A673 (cell line): ENCODE data around the gene NAXD. TPM values are rescaled to one million over a fixed set of nuclear protein-coding genes. Genes with fewer than 3 reads are reported as not detected.
"Not testable (repeated sequence)": the region's sequence is repeated elsewhere in the genome, so short reads cannot be mapped to it uniquely, and the experiment has no call there.

Source experiments
- BruUV-seq: library from RNA; stranded (reverse); fragments of 400-500 nt; replicated peaks from 2 replicates; lab custom pipeline; 2021; lab: Mats Ljungman, UMichigan
- CTCF ChIA-PET: fragments of 300-600 bp; sonication (Branson Sonifier 250); formaldehyde crosslinking; loops from one replicate; lab custom pipeline; 2022; ENCODE audit warnings: antibody characterized with exemption; lab: Charles Lee
- POLR2A ChIA-PET: fragments of 300-600 bp; sonication (Branson Sonifier 250); formaldehyde crosslinking; loops from one replicate; lab custom pipeline; 2022; ENCODE audit warnings: antibody characterized with exemption; ENCODE audit not compliant: low non-redundant PET; lab: Charles Lee
- DNase-seq: peaks from one replicate; pipeline ENCODE4 v3.0.0-alpha.2; 2015; ENCODE audit warnings: low spot score
- H3K27ac ChIP-seq: fragments of 200-600 bp; sonication (generic); 2 replicates; pipeline ENCODE4 v1.5.1; 2016; ENCODE audit warnings: mixed run types, low read depth, mild to moderate bottlenecking, mixed read lengths, antibody characterized with exemption, low read length; ENCODE audit not compliant: poor library complexity, severe bottlenecking
- H3K27me3 ChIP-seq: fragments of 200-600 bp; sonication (generic); replicated peaks from 2 replicates; pipeline ENCODE4 v1.6.1; 2017; ENCODE audit warnings: mixed run types, low read depth, mild to moderate bottlenecking, mixed read lengths, antibody characterized with exemption, low read length; ENCODE audit not compliant: insufficient read depth, poor library complexity
- H3K36me3 ChIP-seq: fragments of 200-600 bp; sonication (generic); 2 replicates; pipeline ENCODE4 v1.6.1; 2016; ENCODE audit warnings: mixed run types, mild to moderate bottlenecking, mixed read lengths, antibody characterized with exemption, low read length; ENCODE audit not compliant: insufficient read depth, poor library complexity, severe bottlenecking
- H3K4me1 ChIP-seq: fragments of 200-600 bp; sonication (generic); 2 replicates; pipeline ENCODE4 v1.6.1; 2017; ENCODE audit warnings: mixed run types, mild to moderate bottlenecking, mixed read lengths, antibody characterized with exemption, low read length; ENCODE audit not compliant: insufficient read depth, poor library complexity, severe bottlenecking
- H3K4me3 ChIP-seq: fragments of 200-600 bp; sonication (generic); 2 replicates; pipeline ENCODE4 v1.5.1; 2016; ENCODE audit warnings: low read depth, mixed run types, mild to moderate bottlenecking, mixed read lengths, low read length; ENCODE audit not compliant: poor library complexity, severe bottlenecking
- H3K9me3 ChIP-seq: fragments of 200-600 bp; sonication (generic); 2 replicates; pipeline ENCODE4 v1.6.1; 2016; ENCODE audit warnings: mixed run types, low read depth, mild to moderate bottlenecking, mixed read lengths, antibody characterized with exemption, low read length; ENCODE audit not compliant: poor library complexity, severe bottlenecking
- CTCF ChIP-seq: fragments of 300-800, 200-600 bp; sonication (generic); conservative IDR thresholded peaks from 2 replicates; pipeline ENCODE4 v1.5.1; 2017; ENCODE audit warnings: low read depth, mild to moderate bottlenecking, antibody characterized with exemption, low read length, moderate library complexity, mixed read lengths
- EZH2 ChIP-seq: fragments of 200-600 bp; sonication (generic); IDR thresholded peaks from 2 replicates; pipeline ENCODE4 v1.6.1; 2017; ENCODE audit warnings: borderline replicate concordance, low read depth, mild to moderate bottlenecking, mixed read lengths, antibody characterized with exemption, low read length; ENCODE audit not compliant: poor library complexity, severe bottlenecking
- intact Hi-C: fragments of 100-400 bp; cut with micrococcal nuclease; formaldehyde crosslinking; loops from one replicate; pipeline ENCODE4 v1.10.0; 2022; ENCODE audit not compliant: unreplicated experiment
- total RNA-seq: library from RNA; stranded (reverse); gene quantifications from 2 replicates; pipeline ENCODE4 v1.2.3, GENCODE V29; 2021

NAXD gene
- total RNA-seq, 1 experiment from 2014 or later = 27.9 TPM

GRCh38 chr13:110665491-110666254 is 50.3 kb downstream of the NAXD start:
- intact Hi-C loops = no loop called here
- DNase-seq = no peak
- Histone ChIP-seq H3K4me1 (no peaks in the 10 kb centered on the region), H3K27ac (no peak overlapping the region), H3K27me3 (no peaks in the 10 kb centered on the region), H3K4me3 (no peak overlapping the region), H3K36me3 (peaks cover 74% of the 10 kb centered on the region), H3K9me3 (peaks cover 4% of the 10 kb centered on the region)
- ChIA-PET POLR2A (no interaction called here), CTCF (no interaction called here)
- BruUV-seq = no TSS peak
- TF ChIP-seq EZH2 = no peak
- no peak for TF ChIP-seq CTCF

GRCh38 chr13:110666255-110666533 is 50.8 kb downstream of the NAXD start:
- Histone ChIP-seq H3K4me1 (no peaks in the 10 kb centered on the region), H3K36me3 (peaks cover 70% of the 10 kb centered on the region), H3K9me3 (peaks cover under 1% of the 10 kb centered on the region), H3K4me3 (no peak overlapping the region), H3K27ac (no peak overlapping the region), H3K27me3 (no peaks in the 10 kb centered on the region)
- DNase-seq = no peak
- TF ChIP-seq CTCF = no peak
- no peak for TF ChIP-seq EZH2
- no TSS peak for BruUV-seq
- POLR2A ChIA-PET = interaction anchor here (0.6 kb wide), 1 partner anchor 49 kb away, joined by 4 read pairs; no protein-coding TSS in a partner anchor
- intact Hi-C loops = no loop called here
- CTCF ChIA-PET = no interaction called here

GRCh38 chr13:110669036-110669435 is 53.7 kb downstream of the NAXD start:
- POLR2A ChIA-PET = no interaction called here

GRCh38 chr13:110669814-110670213 is 54.5 kb downstream of the NAXD start:
- H3K9me3 ChIP-seq, intact Hi-C loops, DNase-seq, CTCF ChIA-PET, BruUV-seq, POLR2A ChIA-PET, H3K27ac ChIP-seq, H3K4me1 ChIP-seq, H3K4me3 ChIP-seq, H3K27me3 ChIP-seq: not testable (repeated sequence)
- peaks cover 38% of the 10 kb centered on the region for H3K36me3 ChIP-seq

More at GRCh38 chr13:110669036-110669435, 53.7 kb downstream of the NAXD start:
- H3K27ac ChIP-seq = no peak overlapping the region
- H3K27me3 ChIP-seq = no peaks in the 10 kb centered on the region
- no peak overlapping the region for H3K4me3 ChIP-seq
- CTCF ChIA-PET = no interaction called here
- intact Hi-C loops = no loop called here
- no TSS peak for BruUV-seq
- peaks cover 45% of the 10 kb centered on the region for H3K36me3 ChIP-seq
- no peak for DNase-seq
- TF ChIP-seq EZH2 = no peak
- no peak for TF ChIP-seq CTCF
- H3K4me1 ChIP-seq = no peaks in the 10 kb centered on the region
- no peaks in the 10 kb centered on the region for H3K9me3 ChIP-seq
